LoVo (cell line): ENCODE data around the gene FFAR2.
"Not testable (repeated sequence)": the region's sequence is repeated elsewhere in the genome, so short reads cannot be mapped to it uniquely, and the experiment has no call there.

Source experiments
- DNase-seq: peaks from one replicate; pipeline ENCODE4 v3.0.0-alpha.2; 2016; ENCODE audit warnings: low spot score

FFAR2 gene

DNA sequence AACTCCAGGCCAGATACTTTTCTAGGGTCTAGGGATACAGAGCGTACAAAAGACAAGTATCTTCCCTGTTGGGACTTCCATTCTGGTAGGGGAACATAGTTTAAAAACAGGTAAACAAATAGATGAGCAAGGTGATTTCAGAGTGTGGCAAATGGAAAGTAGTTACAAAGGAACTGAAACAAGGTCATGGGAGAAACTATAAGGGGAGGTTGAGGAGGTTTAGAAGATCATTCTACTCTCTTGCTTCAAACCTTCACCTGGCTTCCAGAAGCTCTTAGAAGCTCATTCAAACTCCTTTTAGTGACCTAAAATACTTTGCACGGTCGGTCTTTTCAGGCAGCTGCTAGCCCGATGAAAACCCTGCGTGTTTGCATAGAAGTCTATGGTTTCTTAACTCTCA, 9.1 kb downstream of the FFAR2 start:
- no peak for DNase-seq

DNA sequence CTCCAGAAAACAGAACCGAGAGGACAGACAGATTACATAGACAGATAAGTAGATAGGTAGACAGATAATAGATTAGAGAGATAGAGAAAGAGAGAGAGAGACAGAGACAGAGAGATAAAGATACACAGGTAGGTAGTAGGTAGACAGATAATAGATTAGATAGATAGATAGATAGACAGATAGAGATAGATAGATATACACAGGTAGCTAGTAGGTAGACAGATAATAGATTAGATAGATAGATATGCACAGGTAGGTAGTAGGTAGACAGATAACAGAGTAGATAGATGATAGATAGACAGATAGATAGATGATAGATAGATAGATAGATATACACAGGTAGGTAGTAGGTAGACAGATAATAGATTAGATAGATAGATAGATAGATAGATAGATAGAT, 10.1 kb downstream of the FFAR2 start:
- no peak for DNase-seq

DNA sequence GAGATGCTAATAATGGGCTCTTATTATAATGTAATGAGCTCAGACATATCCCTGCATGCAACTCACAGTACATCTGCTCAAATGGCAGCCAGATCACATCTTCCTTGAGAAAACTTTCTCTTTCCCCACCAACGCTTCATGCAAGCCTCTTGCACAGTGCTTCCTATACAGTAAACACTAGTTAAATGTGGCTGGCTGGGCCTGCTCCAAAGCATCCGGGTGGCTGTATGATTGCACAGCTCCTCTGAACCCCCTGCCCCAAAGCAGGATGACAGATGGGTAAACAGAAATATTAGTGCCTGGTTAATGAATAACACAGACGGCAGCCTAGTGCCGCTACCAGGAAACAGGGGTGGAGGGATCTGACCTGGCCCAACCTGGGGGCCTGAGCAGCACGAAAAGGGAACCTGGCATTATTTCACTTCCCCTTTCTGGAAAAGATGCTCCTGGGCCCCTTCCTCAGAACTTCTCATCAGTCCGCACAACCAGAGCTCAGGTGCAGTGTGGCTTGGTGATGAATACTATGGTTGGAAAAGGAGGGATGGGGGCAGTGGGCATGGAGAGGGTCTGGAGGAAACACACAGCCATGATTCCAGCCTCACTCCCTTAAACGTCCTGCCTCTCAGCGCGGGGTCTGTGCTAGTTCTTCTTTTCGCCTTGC, 10.8 kb downstream of the FFAR2 start:
- DNase-seq: no peak

- no peak for DNase-seq
Measured at GRCh38 chr19:35459414-35460082, 11.5 kb downstream of the FFAR2 start.

DNA sequence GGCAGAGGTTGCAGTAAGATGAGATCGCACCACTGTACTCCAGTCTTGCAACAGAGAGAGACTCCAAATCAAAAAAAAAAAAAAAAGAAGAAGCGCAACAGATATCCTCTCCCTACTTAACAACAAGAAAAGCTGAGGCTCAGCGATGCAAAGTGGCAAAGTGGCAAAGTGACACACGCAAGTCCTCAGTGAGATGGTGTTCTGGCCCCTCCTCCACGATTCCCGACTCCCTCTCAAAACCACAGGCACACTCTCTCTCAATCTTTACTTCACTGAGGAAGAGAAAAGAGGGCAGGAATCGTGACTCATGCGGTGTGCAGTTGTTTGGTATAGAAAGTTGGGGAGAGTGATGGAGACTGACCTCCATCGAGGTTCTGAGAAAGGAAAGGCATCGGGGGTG, 12.6 kb downstream of the FFAR2 start:
- DNase-seq: no peak

GRCh38 chr19:35461060-35461459, 13.0 kb downstream of the FFAR2 start:
- no peak for DNase-seq

GRCh38 chr19:35461788-35462187, 13.7 kb downstream of the FFAR2 start:
- DNase-seq: not testable (repeated sequence)

- no peak for DNase-seq
Measured at GRCh38 chr19:35462476-35462953, 14.5 kb downstream of the FFAR2 start.

DNA sequence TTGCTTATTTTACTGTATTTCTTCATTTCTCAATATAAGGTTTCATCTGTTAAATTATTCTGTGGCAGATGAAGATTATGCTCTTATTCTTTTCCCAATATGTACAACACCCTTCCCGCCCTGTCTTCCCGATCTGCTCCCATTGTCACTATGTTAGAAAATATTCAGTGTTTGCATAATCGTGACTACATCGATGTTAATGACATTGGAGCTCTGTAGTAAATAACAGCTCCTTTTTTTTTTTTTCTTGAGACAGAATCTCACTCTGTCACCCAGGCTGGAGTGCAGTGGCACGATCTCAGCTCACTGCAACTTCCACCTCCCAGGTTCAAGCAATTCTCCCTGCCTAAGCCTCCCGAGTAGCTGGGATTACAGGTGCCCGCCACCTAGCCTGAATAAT, 14.9 kb downstream of the FFAR2 start:
- not testable (repeated sequence) for DNase-seq

DNA sequence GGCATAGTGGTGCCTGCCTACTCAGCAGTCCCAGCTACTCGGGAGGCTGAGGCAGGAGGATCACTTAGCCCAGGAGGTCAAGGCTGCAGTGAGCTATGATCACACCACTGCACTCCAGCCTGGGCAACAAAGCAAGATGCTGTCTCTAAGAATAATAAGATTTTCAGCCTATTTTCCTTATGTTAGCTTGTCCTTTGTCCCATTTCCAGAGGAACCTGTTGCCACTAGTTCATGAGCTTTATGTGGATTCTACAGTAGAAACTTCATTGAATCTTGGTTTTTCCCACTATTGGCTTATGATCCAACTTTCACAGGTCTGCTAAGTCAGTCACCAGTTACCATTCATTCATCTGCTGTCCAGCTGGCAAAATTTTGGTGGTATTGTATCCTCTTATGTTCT, 18.2 kb downstream of the FFAR2 start:
- no peak for DNase-seq

DNA sequence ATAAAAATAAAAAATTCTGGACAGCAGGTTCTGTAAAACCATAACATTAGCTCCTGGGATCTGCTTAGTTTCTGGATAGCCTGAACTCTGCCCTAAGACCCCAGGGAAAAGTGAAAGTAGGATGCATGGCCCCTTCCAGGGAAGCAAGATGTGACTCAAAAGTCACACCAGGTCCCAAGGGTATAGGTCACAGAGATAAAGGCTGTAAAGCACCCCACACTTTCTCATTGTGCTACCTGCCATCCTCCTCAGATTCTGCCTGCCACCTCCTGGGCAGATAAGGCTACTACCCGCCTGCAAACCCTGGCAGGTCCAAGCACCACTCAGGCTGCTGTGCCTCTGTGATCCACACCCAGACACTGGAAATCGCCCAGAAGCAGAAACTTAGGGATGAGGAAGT, 20.6 kb downstream of the FFAR2 start:
- peak; percentile 67 for DNase-seq

GRCh38 chr19:35470128-35470527, 22.1 kb downstream of the FFAR2 start:
- no peak for DNase-seq

- not testable (repeated sequence) for DNase-seq
Measured at GRCh38 chr19:35471075-35471474, 23.0 kb downstream of the FFAR2 start.

- DNase-seq: no peak
Measured at GRCh38 chr19:35471946-35472345, 23.9 kb downstream of the FFAR2 start.

GRCh38 chr19:35474104-35474503, 26.0 kb downstream of the FFAR2 start:
- DNase-seq: no peak

DNA sequence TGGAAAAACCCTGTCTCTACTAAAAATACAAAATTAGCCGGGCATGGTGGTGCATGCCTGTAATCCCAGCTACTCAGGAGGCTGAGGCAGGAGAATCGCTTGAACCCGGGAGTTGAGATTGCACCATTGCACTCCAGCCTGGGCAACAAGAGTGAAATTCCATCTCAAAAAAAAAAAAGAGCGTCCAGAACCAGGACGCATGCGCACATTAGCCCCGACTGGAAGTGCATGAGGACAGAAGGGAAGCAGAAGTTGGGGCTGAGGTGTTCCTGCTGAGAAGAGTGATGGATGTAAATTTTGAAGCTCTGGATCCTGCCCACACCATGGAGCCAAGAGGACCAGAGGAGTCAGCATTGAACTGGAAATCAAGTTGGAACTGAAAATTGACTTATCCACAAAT, 26.5 kb downstream of the FFAR2 start:
- DNase-seq: not testable (repeated sequence)

DNA sequence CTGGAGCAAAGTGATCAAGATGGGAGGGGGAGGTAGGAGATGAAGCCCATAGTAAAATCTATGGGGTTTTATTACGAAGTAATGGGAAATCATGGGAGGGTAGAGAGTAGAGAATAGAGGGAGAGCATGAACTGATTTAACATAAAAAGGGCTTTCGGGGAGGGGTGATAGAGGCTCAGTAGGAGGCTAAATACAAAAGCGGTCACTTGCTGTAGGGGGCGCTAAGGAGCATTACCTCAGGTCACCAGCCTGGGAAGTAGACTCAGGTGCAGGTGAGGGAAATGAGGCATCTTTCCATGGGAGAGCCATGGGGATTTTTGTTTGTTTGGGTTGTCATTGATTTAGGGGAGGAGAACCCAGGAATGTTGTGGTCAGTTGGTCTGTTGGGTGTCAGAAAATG, 28.1 kb downstream of the FFAR2 start:
- DNase-seq: no peak

DNA sequence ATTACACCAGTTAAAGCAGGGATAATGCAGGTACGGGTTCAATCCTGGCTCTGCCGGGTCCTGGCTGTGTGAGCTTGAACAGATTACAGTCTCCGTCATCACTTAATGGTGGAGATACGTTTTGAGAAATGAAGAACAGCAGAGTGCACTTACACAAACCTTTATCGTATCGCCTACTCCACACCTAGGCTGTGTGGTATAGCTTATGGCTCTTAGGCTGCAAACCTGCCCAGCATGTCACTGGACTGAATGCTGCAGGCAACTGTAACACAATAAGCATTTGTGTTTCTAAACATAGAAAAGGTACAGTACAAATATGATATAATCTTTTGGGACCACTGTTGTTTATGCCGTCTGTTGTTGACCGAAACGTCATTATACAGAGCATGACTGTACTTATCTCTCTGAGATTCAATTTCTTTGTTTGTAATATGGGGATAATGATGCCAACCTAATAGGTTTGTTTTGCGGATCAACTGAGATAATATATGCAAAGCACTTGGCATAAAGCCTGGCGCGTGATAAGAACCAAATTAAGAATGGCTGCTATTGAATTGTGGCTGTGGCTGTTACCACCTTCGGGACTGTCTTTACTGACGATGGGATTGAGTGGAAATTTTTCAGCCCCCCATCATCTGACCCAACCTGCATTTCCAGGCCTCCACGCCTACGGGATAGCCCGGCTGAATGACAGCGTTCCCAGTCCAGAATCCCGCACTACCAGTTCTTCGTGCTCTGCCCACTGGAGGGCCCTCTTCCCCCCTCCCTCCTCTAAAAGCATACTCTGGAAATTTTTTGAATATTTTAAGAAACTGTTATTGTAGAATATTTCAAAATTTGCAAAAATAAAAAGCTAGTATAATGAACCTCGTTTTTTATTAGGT, 31.0 kb downstream of the FFAR2 start:
- no peak for DNase-seq

DNA sequence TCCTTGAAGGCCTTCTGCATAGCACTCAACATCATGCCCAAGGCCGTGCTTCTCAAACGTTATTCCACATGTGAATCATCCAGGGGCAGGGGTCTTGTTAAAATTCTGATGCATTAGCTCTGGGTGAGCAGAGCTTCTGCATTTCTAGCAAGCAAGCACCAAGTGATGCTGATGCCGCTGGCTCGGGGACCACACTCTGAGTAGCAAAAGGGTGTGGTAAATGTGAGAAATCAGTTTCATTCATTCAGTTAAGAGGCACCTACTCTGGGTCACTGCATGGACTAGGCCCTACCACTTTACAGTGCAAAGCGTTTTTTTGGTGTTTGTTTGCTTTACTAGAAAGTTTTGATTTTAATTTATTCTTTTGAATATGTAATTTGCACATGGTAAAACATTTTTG, 35.0 kb downstream of the FFAR2 start:
- DNase-seq: no peak

DNA sequence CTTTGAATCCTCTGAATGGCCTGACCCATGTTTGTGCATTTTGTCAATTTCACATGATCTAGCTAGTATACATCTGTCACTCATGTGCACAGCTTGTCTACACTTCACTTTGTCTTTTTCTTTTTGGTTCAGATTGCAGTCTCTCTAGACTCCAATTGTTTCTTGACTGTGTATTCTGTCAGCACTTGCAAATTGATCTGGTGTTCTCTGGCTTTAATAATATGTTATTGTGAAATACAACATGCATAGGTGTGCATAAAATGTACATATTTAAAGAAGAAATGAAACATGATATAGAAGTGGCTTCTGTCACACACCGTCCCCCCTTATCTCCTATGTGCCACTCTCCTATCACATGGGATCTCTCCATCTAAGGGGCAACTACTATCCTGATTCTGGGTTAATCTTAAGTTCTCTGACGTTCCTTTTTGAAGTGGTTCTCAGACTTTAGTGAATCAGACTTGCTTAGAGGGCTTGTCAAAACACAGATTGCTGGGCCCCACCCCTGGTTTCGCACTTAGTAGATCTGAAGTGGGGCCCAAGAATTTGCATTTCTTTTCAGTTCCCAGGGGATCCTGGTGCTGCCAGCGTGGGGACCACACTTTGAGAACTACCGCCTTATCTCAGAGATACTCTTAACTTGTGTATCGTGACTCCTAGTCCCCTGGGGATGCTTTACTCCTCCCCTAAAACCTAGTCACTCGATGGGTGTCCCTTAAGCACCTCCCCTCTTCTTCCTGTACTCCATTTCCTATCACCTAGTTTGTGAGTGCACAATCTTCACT, 36.4 kb downstream of the FFAR2 start:
- no peak for DNase-seq

- no peak for DNase-seq
Measured at GRCh38 chr19:35486268-35486708, 38.2 kb downstream of the FFAR2 start.

DNA sequence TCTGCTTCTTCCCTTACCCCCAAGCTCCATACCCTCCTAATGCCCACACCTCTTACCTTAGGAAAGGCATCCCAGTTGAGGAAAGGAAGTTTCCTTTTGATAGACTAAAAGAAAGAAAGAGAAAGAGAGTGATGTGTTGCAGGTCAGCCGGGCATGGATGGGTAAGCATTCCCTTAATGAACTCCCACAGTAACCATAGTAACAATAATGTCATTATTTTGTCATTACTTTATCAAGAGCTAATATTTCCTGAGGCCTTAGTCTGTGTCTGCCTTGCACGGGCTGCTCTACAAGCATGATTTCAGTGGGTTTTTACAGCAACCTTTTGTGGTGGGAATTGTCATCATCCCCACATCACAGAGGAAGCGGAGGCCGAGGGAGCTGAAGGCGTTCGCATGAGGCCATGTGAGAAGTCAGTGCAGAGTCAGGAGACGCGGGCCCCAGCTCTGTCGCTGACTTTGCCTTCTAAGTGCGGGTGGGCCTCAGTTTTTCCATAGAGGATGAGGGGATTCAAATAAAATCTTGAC, 39.7 kb downstream of the FFAR2 start:
- no peak for DNase-seq
